ENCODE data around the gene KBTBD2. TPM values are rescaled to one million over a fixed set of nuclear protein-coding genes. Genes with fewer than 3 reads are reported as not detected.
A peak's percentile ranks its signal among the peaks of the same experiment; 100 is the strongest.

KBTBD2 gene
- total RNA-seq, 1 donor: 47.0 TPM

GRCh38 chr7:32914184-32914583 lies 22.6 kb upstream of the KBTBD2 start:
- no peak for DNase-seq (ENCODE audit: insufficient read length, low spot score, missing footprints)
- peak; percentile 10 for TF ChIP-seq CTCF (IDR thresholded peaks at IDR 0.05; ENCODE audit: extremely low read depth, low read depth, low read length)

GRCh38 chr7:32910195-32910594 lies 18.6 kb upstream of the KBTBD2 start:
- peaks cover 6% of the 10 kb centered on the region for H3K36me3 ChIP-seq (ENCODE audit: insufficient read depth, low read length)

More at GRCh38 chr7:32914184-32914583, 22.6 kb upstream of the KBTBD2 start:
- Histone ChIP-seq H3K36me3 (ENCODE audit: insufficient read depth, low read length) (peaks cover 21% of the 10 kb centered on the region), H3K79me2 (ENCODE audit: insufficient read depth, low read length) (no peaks in the 10 kb centered on the region), H4K20me1 (ENCODE audit: insufficient read depth, low read length) (no peaks in the 10 kb centered on the region), H3K27ac (ENCODE audit: low read depth, low read length) (no peak overlapping the region), H3K4me1 (ENCODE audit: insufficient read depth, low read length) (no peaks in the 10 kb centered on the region), H2AFZ (ENCODE audit: low read length) (no peak overlapping the region), H3K9me3 (ENCODE audit: low read depth, low read length) (no peaks in the 10 kb centered on the region), H3K4me2 (ENCODE audit: insufficient read depth, low read length) (no peak overlapping the region), H3K4me3 (ENCODE audit: insufficient read depth, low read length) (no peak overlapping the region), H3K27me3 (ENCODE audit: insufficient read depth, low read length) (no peaks in the 10 kb centered on the region)

GRCh38 chr7:32905175-32905662 lies 13.7 kb upstream of the KBTBD2 start:
- H2AFZ ChIP-seq (ENCODE audit: low read length): peak overlapping the region; percentile 38
- H3K4me3 ChIP-seq (ENCODE audit: insufficient read depth, low read length): peak overlapping the region; percentile 59
- no peaks in the 10 kb centered on the region for H3K36me3 ChIP-seq (ENCODE audit: insufficient read depth, low read length)
- no peak for TF ChIP-seq CTCF (IDR thresholded peaks at IDR 0.05; ENCODE audit: extremely low read depth, low read depth, low read length)
- no peaks in the 10 kb centered on the region for H4K20me1 ChIP-seq (ENCODE audit: insufficient read depth, low read length)
- H3K27ac ChIP-seq (ENCODE audit: low read depth, low read length): peak overlapping the region; percentile 26
- H3K79me2 ChIP-seq (ENCODE audit: insufficient read depth, low read length): no peaks in the 10 kb centered on the region
- DNase-seq (ENCODE audit: insufficient read length, low spot score, missing footprints): peak; percentile 77
- H3K27me3 ChIP-seq (ENCODE audit: insufficient read depth, low read length): no peaks in the 10 kb centered on the region
- H3K9me3 ChIP-seq (ENCODE audit: low read depth, low read length): no peaks in the 10 kb centered on the region
- peak overlapping the region; percentile 76 for H3K4me2 ChIP-seq (ENCODE audit: insufficient read depth, low read length)
- peaks cover 6% of the 10 kb centered on the region for H3K4me1 ChIP-seq (ENCODE audit: insufficient read depth, low read length)

More at GRCh38 chr7:32910195-32910594, 18.6 kb upstream of the KBTBD2 start:
- H4K20me1 ChIP-seq (ENCODE audit: insufficient read depth, low read length): no peaks in the 10 kb centered on the region
- H3K27ac ChIP-seq (ENCODE audit: low read depth, low read length): no peak overlapping the region
- no peak overlapping the region for H3K4me3 ChIP-seq (ENCODE audit: insufficient read depth, low read length)
- H2AFZ ChIP-seq (ENCODE audit: low read length): no peak overlapping the region
- DNase-seq (ENCODE audit: insufficient read length, low spot score, missing footprints): no peak
- TF ChIP-seq CTCF (IDR thresholded peaks at IDR 0.05; ENCODE audit: extremely low read depth, low read depth, low read length): no peak
- H3K9me3 ChIP-seq (ENCODE audit: low read depth, low read length): no peaks in the 10 kb centered on the region
- no peaks in the 10 kb centered on the region for H3K79me2 ChIP-seq (ENCODE audit: insufficient read depth, low read length)
- H3K4me1 ChIP-seq (ENCODE audit: insufficient read depth, low read length): peaks cover 4% of the 10 kb centered on the region
- H3K27me3 ChIP-seq (ENCODE audit: insufficient read depth, low read length): no peaks in the 10 kb centered on the region
- no peak overlapping the region for H3K4me2 ChIP-seq (ENCODE audit: insufficient read depth, low read length)

GRCh38 chr7:32901629-32902028 lies 10.1 kb upstream of the KBTBD2 start:
- Histone ChIP-seq H3K36me3 (ENCODE audit: insufficient read depth, low read length) (no peaks in the 10 kb centered on the region), H3K27me3 (ENCODE audit: insufficient read depth, low read length) (peaks cover 2% of the 10 kb centered on the region), H4K20me1 (ENCODE audit: insufficient read depth, low read length) (no peaks in the 10 kb centered on the region), H3K4me1 (ENCODE audit: insufficient read depth, low read length) (peaks cover 6% of the 10 kb centered on the region), H2AFZ (ENCODE audit: low read length) (no peak overlapping the region), H3K4me2 (ENCODE audit: insufficient read depth, low read length) (no peak overlapping the region), H3K9me3 (ENCODE audit: low read depth, low read length) (no peaks in the 10 kb centered on the region), H3K27ac (ENCODE audit: low read depth, low read length) (no peak overlapping the region), H3K4me3 (ENCODE audit: insufficient read depth, low read length) (no peak overlapping the region), H3K79me2 (ENCODE audit: insufficient read depth, low read length) (no peaks in the 10 kb centered on the region)
- no peak for DNase-seq (ENCODE audit: insufficient read length, low spot score, missing footprints)
- TF ChIP-seq CTCF (IDR thresholded peaks at IDR 0.05; ENCODE audit: extremely low read depth, low read depth, low read length): no peak
